MM.1S (cell line): ENCODE measurements around the gene MICAL2.

ENCODE experiments used
- CTCF ChIP-seq: fragments of 300-600 bp; sonication (generic); IDR thresholded peaks from 2 replicates; pipeline ENCODE4 v1.5.1; 2016; ENCODE audit warnings: antibody characterized with exemption, low read length, mixed read lengths
- EZH2 ChIP-seq: fragments of 300-600 bp; sonication (generic); optimal IDR thresholded peaks from 2 replicates; pipeline ENCODE3; 2017; ENCODE audit warnings: low read depth, mild to moderate bottlenecking, antibody characterized with exemption, low read length, mixed read lengths

DNA sequence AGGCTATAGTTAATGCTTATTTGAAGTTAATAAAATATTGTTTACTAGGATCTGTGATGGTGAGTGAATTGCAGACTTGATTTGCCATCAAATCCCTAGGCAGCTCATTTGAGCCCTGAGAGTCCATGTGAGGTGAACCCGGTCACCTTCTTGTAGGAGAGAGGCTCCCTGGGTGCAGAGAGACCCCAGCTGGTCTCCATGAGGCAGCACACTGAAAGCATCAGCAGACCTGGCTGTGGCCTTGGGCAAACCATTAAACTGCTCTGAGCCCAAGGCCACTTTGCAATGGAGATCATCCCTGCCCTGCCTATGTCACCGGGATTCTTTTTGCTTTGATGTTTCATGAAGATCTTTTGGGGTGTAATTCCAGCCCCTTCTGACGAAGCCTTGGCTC lies 125.2 kb downstream of the MICAL2 start:
- TF ChIP-seq CTCF (no peak), EZH2 (no peak)
